Measurements from ENCODE around the gene PTPRN2.
"Not testable (repeated sequence)": the region's sequence is repeated elsewhere in the genome, so short reads cannot be mapped to it uniquely, and the experiment has no call there.

PTPRN2 gene

DNA sequence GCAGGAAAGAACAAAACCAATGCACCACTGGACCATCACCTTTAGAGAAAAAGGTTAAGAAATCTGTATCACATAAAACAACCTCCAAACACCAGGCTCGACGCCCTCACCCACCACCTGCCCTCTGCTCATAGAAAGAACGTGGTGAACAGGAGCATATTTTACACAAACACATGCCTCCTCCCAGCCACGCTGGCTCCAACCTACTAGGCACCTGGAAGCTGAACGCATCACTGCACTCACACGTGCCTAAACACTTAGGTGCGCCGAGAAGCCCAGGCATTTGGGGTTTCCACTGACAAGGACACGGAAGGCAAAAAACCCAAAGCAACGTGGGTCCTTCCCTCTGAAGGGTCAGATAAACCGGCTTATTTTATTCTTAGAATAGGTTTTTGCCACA is 56.0 kb downstream of the PTPRN2 start:
- no peak for DNase-seq (ENCODE audit: insufficient read length, low spot score)
- TF ChIP-seq POLR2A (IDR thresholded peaks at IDR 0.05; ENCODE audit: low read depth, low read length) = no peak
- FAIRE-seq = no peak

- no peak for TF ChIP-seq POLR2A (IDR thresholded peaks at IDR 0.05; ENCODE audit: low read depth, low read length)
- no peak for DNase-seq (ENCODE audit: insufficient read length, low spot score)
- FAIRE-seq = no peak
Measured at GRCh38 chr7:158530800-158531609, 56.6 kb downstream of the PTPRN2 start.

DNA sequence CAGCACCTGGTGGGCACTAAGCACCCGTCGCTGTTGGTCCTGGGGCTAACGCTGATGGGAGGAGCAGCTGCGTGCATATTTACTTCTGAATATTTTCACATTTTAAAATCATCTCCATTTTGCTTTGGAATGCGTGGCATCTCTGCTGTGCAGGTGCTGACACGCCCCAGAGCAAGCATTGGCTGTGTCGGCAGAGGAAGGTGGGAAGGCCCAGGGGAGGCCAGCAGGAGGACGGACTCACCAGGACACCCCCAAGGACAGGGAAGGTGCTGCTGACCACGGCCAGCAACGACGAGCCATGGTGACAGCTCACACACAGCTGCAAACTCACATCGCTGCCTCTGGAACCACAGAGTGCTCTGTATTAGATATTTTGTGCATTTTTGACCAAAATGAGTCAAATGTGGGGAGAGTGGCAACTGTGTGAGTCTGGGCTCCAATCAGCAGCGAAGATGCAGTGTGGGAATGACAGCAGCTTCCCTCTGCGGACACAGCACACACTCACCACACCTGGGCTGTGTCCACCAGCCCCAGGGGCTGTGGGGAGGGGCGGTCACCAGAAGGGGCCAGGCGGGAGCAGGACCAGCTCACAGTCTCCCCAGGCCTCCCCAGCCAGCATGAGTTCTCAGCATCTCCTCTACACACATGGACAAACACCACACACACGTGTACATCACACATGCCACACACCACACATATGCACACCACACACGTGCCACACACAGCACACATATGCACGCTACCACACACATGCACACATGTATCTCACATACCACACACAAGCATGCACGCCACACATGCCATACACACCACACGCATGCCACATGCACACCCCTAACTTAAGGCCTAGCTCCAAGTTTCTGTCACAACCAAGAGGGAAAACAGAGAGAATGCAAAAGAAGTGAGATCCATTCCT is 58.2 kb downstream of the PTPRN2 start:
- DNase-seq (ENCODE audit: insufficient read length, low spot score) (no peak), FAIRE-seq (no peak)
- TF ChIP-seq POLR2A (IDR thresholded peaks at IDR 0.05; ENCODE audit: low read depth, low read length) = no peak

DNA sequence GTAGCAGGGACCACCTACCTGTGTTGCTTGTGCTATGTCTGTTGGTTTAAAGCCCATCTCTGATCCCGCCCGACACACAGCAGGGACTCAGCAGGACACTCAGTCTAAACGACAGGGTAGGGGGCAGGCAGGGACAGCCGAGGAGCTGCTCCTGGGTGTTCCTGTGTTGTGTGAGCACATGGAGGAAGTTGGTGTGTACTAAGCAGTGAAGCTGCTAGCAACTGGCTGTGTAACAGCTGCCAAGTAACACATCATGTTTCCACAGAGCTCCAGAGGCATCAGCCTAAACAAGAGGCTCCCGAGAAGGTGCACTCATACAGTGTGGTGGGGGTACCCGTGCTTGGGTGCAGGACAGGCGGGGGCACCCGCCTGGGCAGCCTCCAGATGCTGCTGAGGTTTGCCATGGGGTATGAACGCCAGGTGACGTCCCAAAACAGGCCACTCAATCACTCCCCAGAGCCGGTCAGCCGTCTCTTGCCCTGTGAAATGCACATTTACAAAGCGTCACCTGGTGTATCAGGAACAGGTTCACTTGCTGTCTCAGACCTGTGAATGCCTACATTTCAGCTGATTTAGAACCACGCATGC is 59.6 kb downstream of the PTPRN2 start:
- FAIRE-seq = no peak
- no peak for TF ChIP-seq POLR2A (IDR thresholded peaks at IDR 0.05; ENCODE audit: low read depth, low read length)
- DNase-seq (ENCODE audit: insufficient read length, low spot score) = no peak

- FAIRE-seq (no peak), DNase-seq (ENCODE audit: insufficient read length, low spot score) (no peak)
- no peak for TF ChIP-seq POLR2A (IDR thresholded peaks at IDR 0.05; ENCODE audit: low read depth, low read length)
Measured at GRCh38 chr7:158527495-158527894, 60.1 kb downstream of the PTPRN2 start.

DNA sequence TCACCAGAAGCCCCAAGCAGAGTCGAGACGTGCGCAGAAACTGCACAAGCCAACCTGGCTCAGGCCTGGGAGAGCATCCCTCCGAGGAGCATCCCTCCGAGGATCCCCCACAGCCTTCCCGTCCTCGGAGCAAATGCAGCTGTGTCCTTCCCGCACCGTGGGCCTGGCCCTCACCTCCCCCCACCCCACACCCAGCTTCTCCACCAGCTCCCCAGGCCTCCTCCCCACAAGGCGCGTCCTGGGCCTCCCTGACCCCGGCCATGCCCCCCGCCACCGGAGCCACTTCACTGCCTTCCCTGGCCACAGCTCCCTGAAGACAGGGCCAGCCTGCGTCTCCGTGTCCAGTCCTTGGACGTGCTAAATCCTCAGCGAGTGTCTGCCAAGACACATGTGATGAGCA is 60.6 kb downstream of the PTPRN2 start:
- TF ChIP-seq POLR2A (IDR thresholded peaks at IDR 0.05; ENCODE audit: low read depth, low read length) = no peak
- DNase-seq (ENCODE audit: insufficient read length, low spot score) = no peak
- FAIRE-seq = no peak

GRCh38 chr7:158526531-158526930 is 61.1 kb downstream of the PTPRN2 start:
- DNase-seq (ENCODE audit: insufficient read length, low spot score) (no peak), FAIRE-seq (no peak)
- TF ChIP-seq POLR2A (IDR thresholded peaks at IDR 0.05; ENCODE audit: low read depth, low read length) = no peak

GRCh38 chr7:158525648-158526484 is 61.8 kb downstream of the PTPRN2 start:
- TF ChIP-seq POLR2A (IDR thresholded peaks at IDR 0.05; ENCODE audit: low read depth, low read length) = no peak
- no peak for FAIRE-seq
- DNase-seq (ENCODE audit: insufficient read length, low spot score) = no peak

- DNase-seq (ENCODE audit: insufficient read length, low spot score) = no peak
- TF ChIP-seq POLR2A (IDR thresholded peaks at IDR 0.05; ENCODE audit: low read depth, low read length) = no peak
- FAIRE-seq = no peak
Measured at GRCh38 chr7:158524749-158525635, 62.6 kb downstream of the PTPRN2 start.

GRCh38 chr7:158524286-158524685 is 63.3 kb downstream of the PTPRN2 start:
- not testable (repeated sequence) for FAIRE-seq; DNase-seq (ENCODE audit: insufficient read length, low spot score)

GRCh38 chr7:158523877-158524276 is 63.7 kb downstream of the PTPRN2 start:
- not testable (repeated sequence) for FAIRE-seq; DNase-seq (ENCODE audit: insufficient read length, low spot score)

DNA sequence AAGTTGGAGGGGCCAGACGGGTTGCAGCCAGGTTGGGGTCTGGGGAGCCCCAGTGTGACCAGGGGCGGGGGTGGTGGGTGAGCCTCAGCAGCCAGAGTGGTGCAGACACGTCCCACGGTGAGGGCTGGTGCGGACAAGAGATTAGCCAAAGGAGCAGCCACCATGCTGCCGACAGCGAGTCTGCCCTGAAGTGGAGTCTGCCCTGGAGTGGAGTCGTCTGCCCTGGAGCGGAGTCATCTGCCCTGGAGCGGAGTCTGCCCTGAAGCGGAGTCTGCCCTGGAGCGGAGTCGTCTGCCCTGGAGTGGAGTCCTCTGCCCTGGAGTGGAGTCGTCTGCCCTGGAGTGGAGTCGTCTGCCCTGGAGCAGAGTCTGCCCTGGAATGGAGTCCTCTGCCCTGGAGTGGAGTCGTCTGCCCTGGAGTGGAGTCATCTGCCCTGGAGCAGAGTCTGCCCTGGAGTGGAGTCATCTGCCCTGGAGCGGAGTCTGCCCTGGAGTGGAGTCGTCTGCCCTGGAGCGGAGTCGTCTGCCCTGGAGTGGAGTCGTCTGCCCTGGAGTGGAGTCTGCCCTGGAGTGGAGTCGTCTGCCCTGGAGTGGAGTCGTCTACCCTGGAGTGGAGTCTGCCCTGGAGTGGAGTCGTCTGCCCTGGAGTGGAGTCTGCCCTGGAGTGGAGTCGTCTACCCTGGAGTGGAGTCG is 64.3 kb downstream of the PTPRN2 start:
- DNase-seq (ENCODE audit: insufficient read length, low spot score); FAIRE-seq: not testable (repeated sequence)

- not testable (repeated sequence) for FAIRE-seq; DNase-seq (ENCODE audit: insufficient read length, low spot score)
Measured at GRCh38 chr7:158521795-158522194, 65.8 kb downstream of the PTPRN2 start.
